Mucosa of descending colon (tissue), 3 donors: Measurements from ENCODE around the gene RAI14. TPM values are rescaled to one million over a fixed set of nuclear protein-coding genes. Genes with fewer than 3 reads are reported as not detected.

Experiments
- ATAC-seq: fragments of 200-7000 bp; cut with Tn5 transposase; one replicate; pipeline ENCODE4 v1.9.1; 2020; ENCODE audit warnings: mild to moderate bottlenecking, moderate library complexity
- DNase-seq, 3 donors: peaks; one replicate each; pipeline ENCODE4 v3.0.0-alpha.2; 2020
- H3K36me3 ChIP-seq: fragments of 200-600 bp; one replicate; pipeline ENCODE4 v1.8.0; 2021; ENCODE audit warnings: low read depth, mild to moderate bottlenecking
- H3K4me1 ChIP-seq: fragments of 200-600 bp; one replicate; pipeline ENCODE4 v1.8.0; 2021; ENCODE audit warnings: low read depth, mild to moderate bottlenecking
- H3K4me3 ChIP-seq: fragments of 200-600 bp; one replicate; pipeline ENCODE4 v1.8.0; 2021; ENCODE audit warnings: mild to moderate bottlenecking
- H3K9me3 ChIP-seq: fragments of 200-600 bp; one replicate; pipeline ENCODE4 v1.8.0; 2021; ENCODE audit warnings: mild to moderate bottlenecking
- CTCF ChIP-seq: fragments of 200-600 bp; IDR thresholded peaks from one replicate; pipeline ENCODE4 v1.8.0; 2022; ENCODE audit warnings: antibody characterized with exemption, mild to moderate bottlenecking
- intact Hi-C, 2 donors: fragments of 100-400 bp; cut with DNase I in 1 of 2; cut with micrococcal nuclease in 1 of 2; formaldehyde crosslinking; loops; one replicate each; pipeline versions ENCODE4 v1.11.0 to v1.11.1; 2022; cut with DNase I, micrococcal nuclease
- total RNA-seq, 3 donors: library from RNA; stranded (reverse); fragmentation: NEBNext Ultra II Directional in 2 of 3; extraction: Animal tissue kit (Norgen Biotek cat#: 25700) in 2 of 3; gene quantifications; one replicate each; pipeline versions ENCODE4 v1.2.1 to v1.2.4, GENCODE V29; 2021 to 2023
- donor health status: DM: no; HTN: no; CAD: no; lungs with moderate emphysema.
- donor health status: DM: no; HTN: no; CAD: no.
- donor health status: DM: no; HTN: yes; CAD: no.

Gene RAI14
- total RNA-seq, 3 donors from 2014 or later: 14.0 to 41.0 (median 23.4) TPM

- ATAC-seq (no peak), DNase-seq (no peak)
- Histone ChIP-seq H3K4me3 (no peak overlapping the region), H3K9me3 (no peaks in the 10 kb centered on the region), H3K4me1 (no peaks in the 10 kb centered on the region), H3K36me3 (no peaks in the 10 kb centered on the region)
- intact Hi-C loops: no loop called here
- no peak for TF ChIP-seq CTCF
These were observed 36.7 kb downstream of the RAI14 start for GRCh38 chr5:34692786-34693185.

- no peak for TF ChIP-seq CTCF
- no peaks in the 10 kb centered on the region for H3K36me3 ChIP-seq
- no peak overlapping the region for H3K4me3 ChIP-seq
- intact Hi-C loops: no loop called here
- ATAC-seq (no peak), DNase-seq (no peak)
- H3K9me3 ChIP-seq: no peaks in the 10 kb centered on the region
- no peaks in the 10 kb centered on the region for H3K4me1 ChIP-seq
These were observed 37.9 kb downstream of the RAI14 start for GRCh38 chr5:34694012-34694411.

GRCh38 chr5:34694685-34695084 is 38.6 kb downstream of the RAI14 start:
- no peak for TF ChIP-seq CTCF
- H3K4me1 ChIP-seq: peaks cover 5% of the 10 kb centered on the region

DNA sequence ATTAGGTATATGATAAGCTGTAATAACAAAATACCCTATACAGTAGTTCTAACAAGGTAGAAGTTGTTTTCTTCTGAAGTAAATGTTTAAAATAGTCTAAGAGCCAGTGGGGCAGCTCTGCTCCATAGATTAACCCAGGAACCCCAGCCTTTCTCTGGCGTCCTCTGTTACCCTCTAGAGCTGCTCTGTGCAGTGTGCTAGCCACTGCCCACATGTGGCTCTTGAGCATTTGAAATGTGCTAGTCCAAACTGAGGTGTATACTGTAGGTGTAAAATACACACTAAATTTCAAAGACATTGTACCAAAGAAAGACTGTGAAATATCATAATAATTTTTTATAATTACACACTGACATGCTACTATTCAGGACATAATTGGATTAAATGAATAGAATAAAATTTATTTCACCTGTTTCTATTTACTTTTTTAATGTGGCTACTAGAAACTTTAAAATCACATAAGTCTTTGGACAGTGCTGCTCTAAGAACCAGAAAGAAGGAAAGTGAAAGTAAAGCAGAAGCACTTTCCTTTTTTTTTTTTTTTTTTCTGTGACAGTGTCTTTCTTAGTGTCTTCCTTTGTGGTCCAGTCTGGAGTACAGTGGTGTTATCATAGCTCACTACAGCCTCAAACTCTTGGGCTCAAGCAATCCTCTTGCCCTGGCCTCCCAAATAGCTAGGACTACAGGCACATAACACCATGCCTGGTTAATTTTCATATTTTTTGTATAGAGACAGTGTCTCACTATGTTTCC is 39.3 kb downstream of the RAI14 start:
- DNase-seq: no peak

More at GRCh38 chr5:34694685-34695084, 38.6 kb downstream of the RAI14 start:
- Histone ChIP-seq H3K36me3 (no peaks in the 10 kb centered on the region), H3K4me3 (no peak overlapping the region), H3K9me3 (no peaks in the 10 kb centered on the region)
- ATAC-seq (no peak), DNase-seq (no peak)
- intact Hi-C loops: no loop called here

DNA sequence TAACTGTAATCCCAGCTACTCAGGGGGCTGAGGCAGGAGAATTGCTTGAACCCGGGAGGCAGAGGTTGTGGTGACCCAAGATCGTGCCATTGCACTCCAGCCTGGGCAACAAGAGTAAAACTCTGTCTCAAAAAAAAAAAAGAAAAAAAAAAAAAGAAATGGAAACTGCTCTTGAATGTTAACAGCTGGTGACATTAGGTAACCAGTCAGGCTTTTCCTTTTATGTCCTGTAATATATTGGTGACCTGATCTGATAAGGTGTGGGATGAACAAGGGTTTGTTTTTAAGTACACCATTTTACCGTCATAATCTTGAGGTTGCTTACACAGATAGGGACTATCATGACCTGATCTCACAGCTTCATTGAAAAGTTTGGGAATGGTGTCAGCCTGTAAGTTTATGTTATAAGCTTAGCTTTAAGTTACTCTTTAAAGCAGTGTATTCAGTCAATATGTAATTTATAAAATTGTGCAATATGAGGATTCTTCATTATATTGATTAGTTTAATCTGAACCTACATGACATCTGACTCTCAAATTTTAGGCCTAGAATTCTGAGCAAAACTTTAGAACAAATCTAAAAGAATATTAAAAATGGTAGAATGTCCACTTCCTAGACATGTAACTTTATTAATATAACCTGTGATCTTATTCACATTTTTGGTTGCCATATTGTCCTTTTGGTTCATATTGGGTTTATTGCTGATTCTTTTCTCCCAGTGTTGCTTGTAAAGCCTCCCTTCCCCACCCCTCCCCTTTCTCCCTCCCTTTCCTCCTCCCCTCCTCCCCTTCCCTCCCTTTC is 41.4 kb downstream of the RAI14 start:
- H3K36me3 ChIP-seq: no peaks in the 10 kb centered on the region
- H3K4me3 ChIP-seq: no peak overlapping the region
- DNase-seq (no peak), ATAC-seq (no peak)
- H3K9me3 ChIP-seq: no peaks in the 10 kb centered on the region
- intact Hi-C loops: no loop called here
- H3K4me1 ChIP-seq: peaks cover 9% of the 10 kb centered on the region
- TF ChIP-seq CTCF: no peak

More for the DNA sequence above, 39.3 kb downstream of the RAI14 start:
- H3K9me3 ChIP-seq: no peaks in the 10 kb centered on the region
- no peak overlapping the region for H3K4me3 ChIP-seq
- ATAC-seq: peak; percentile 48
- intact Hi-C loops: no loop called here
- H3K4me1 ChIP-seq: peaks cover 9% of the 10 kb centered on the region
- no peaks in the 10 kb centered on the region for H3K36me3 ChIP-seq
- TF ChIP-seq CTCF: no peak
